SK-N-SH treated with all-trans-retinoic acid at 6 μM for 48 hours (cell line): Measurements from ENCODE around the gene GLRX5.

Source experiments
- ATAC-seq: fragments of 200-7000 bp; cut with Tn5 transposase; 3 replicates; pipeline ENCODE4 v1.9.1; 2020; ENCODE audit warnings: mild to moderate bottlenecking, moderate library complexity
- BACH2 ChIP-seq: fragments of 250-450 bp; sonication (Bioruptor Pico); IDR thresholded peaks from 2 replicates; pipeline ENCODE4 v1.9.0; 2021; ENCODE audit warnings: mild to moderate bottlenecking, borderline replicate concordance
- CSDC2 ChIP-seq: fragments of 250-450 bp; sonication (Bioruptor Pico); IDR thresholded peaks from 2 replicates; pipeline ENCODE4 v1.5.0; 2020; ENCODE audit warnings: mild to moderate bottlenecking, moderate library complexity
- ESRRG ChIP-seq: fragments of 250-450 bp; sonication (Bioruptor Pico); IDR thresholded peaks from 2 replicates; pipeline ENCODE4 v1.6.1; 2021; ENCODE audit warnings: mild to moderate bottlenecking
- GLIS3 ChIP-seq: fragments of 250-450 bp; sonication (Bioruptor Pico); IDR thresholded peaks from 2 replicates; pipeline ENCODE4 v1.5.0; 2020; ENCODE audit warnings: mild to moderate bottlenecking, moderate library complexity
- ISL1 ChIP-seq: fragments of 250-450 bp; sonication (Bioruptor Pico); IDR thresholded peaks from 2 replicates; pipeline ENCODE4 v2.1.2; 2022; ENCODE audit warnings: mild to moderate bottlenecking, moderate library complexity
- OSR1 ChIP-seq: fragments of 250-450 bp; sonication (Bioruptor Pico); IDR thresholded peaks from 2 replicates; pipeline ENCODE4 v1.8.0; 2022; ENCODE audit warnings: moderate library complexity, mild to moderate bottlenecking, inconsistent platforms
- RARB ChIP-seq: fragments of 250-450 bp; sonication (Bioruptor Pico); IDR thresholded peaks from 2 replicates; pipeline ENCODE4 v1.8.0; 2021; ENCODE audit warnings: mild to moderate bottlenecking, moderate library complexity
- SNAI2 ChIP-seq: fragments of 250-450 bp; sonication (Bioruptor Pico); IDR thresholded peaks from 2 replicates; pipeline ENCODE4 v1.5.0; 2020; ENCODE audit warnings: mild to moderate bottlenecking, moderate library complexity
- TCF4 ChIP-seq: fragments of 250-450 bp; sonication (Bioruptor Pico); IDR thresholded peaks from 2 replicates; pipeline ENCODE4 v1.8.0; 2021; ENCODE audit warnings: mild to moderate bottlenecking, moderate library complexity, borderline replicate concordance
- ZC3H10 ChIP-seq: fragments of 250-450 bp; sonication (Bioruptor Pico); IDR thresholded peaks from 2 replicates; pipeline ENCODE4 v1.5.1; 2021; ENCODE audit warnings: mild to moderate bottlenecking, moderate library complexity
- ZFP3 ChIP-seq: fragments of 250-450 bp; sonication (Bioruptor Pico); IDR thresholded peaks from 2 replicates; pipeline ENCODE4 v1.5.0; 2020; ENCODE audit warnings: mild to moderate bottlenecking, moderate library complexity
- ZFP30 ChIP-seq: fragments of 450-650 bp; formaldehyde crosslinking; IDR thresholded peaks from 2 replicates; pipeline ENCODE4 v1.5.0; 2022; ENCODE audit warnings: mild to moderate bottlenecking, moderate library complexity
- ZNF70 ChIP-seq: fragments of 450-650 bp; formaldehyde crosslinking; IDR thresholded peaks from 2 replicates; pipeline ENCODE4 v1.5.0; 2020; ENCODE audit warnings: mild to moderate bottlenecking, moderate library complexity
- TF ChIP-seq, protein P1 (sequence below): fragments of 250-450 bp; sonication (Bioruptor Pico); IDR thresholded peaks from 2 replicates; pipeline ENCODE4 v1.8.0; 2021; ENCODE audit warnings: low read depth, mild to moderate bottlenecking, moderate library complexity, borderline replicate concordance
- TF ChIP-seq, protein P2 (sequence below): fragments of 250-450 bp; sonication (Bioruptor Pico); IDR thresholded peaks from 2 replicates; pipeline ENCODE4 v1.5.0; 2020; ENCODE audit warnings: mild to moderate bottlenecking, moderate library complexity
- TF ChIP-seq, protein P3 (sequence below): fragments of 250-450 bp; sonication (Bioruptor Pico); IDR thresholded peaks from 2 replicates; pipeline ENCODE4 v1.8.0; 2020; ENCODE audit warnings: mild to moderate bottlenecking, moderate library complexity, borderline replicate concordance
- TF ChIP-seq, protein P4 (sequence below): fragments of 250-450 bp; sonication (Bioruptor Pico); IDR thresholded peaks from 2 replicates; pipeline ENCODE4 v1.5.1; 2020; ENCODE audit warnings: low read depth, mild to moderate bottlenecking, moderate library complexity
- TF ChIP-seq, protein P5 (sequence below): fragments of 250-450 bp; sonication (Bioruptor Pico); IDR thresholded peaks from 2 replicates; pipeline ENCODE4 v1.5.1; 2021; ENCODE audit warnings: mild to moderate bottlenecking, moderate library complexity

GLRX5 gene

DNA sequence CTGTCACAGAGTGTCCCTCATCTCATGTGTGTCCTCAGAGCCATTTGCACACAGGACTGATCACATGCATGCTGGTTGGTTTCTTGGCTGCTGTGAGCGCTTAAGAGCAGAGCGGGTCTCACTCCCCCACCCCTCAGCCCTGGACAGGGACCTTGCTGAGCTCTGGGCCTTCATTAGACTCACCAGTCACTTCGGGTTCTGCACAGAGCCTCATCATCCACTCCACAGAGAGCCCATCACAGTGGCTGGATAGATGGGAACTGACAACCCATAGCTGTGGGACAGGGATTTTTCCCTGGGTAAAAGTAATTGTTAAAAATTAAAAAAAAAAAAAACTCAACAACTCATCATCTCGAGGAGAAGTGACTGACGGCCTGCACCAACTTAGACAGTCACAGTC, 8.2 kb downstream of the GLRX5 start:
- ATAC-seq, result no peak

DNA sequence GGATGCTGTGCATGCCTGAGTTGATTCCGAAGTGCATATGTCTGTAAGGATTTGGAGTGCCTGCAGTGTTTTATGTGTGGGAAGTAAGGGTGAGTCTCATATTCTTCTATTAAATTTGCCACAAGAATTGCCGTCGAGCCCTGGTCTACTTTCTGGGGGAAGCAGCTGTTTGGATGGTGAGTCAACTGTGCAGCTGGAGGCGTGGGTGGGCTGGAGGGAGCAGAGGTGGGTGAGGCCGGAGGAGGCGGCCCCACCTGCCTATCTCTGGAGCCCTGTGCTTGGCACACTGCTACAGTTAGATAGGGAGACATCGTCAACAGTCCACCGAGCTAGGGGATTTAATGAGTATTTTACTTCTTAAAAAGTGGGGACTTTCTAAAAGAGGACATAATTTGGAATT, 9.7 kb downstream of the GLRX5 start:
- ATAC-seq, result no peak
- TF ChIP-seq ZC3H10 (CRISPR knock-in tag) (no peak), GLIS3 (CRISPR knock-in tag) (no peak), BACH2 (CRISPR knock-in tag) (no peak), ZFP3 (CRISPR knock-in tag) (no peak), ZNF70 (CRISPR knock-in tag) (no peak), CSDC2 (CRISPR knock-in tag) (no peak), RARB (CRISPR knock-in tag) (no peak)
- TF ChIP-seq, protein P1, sequence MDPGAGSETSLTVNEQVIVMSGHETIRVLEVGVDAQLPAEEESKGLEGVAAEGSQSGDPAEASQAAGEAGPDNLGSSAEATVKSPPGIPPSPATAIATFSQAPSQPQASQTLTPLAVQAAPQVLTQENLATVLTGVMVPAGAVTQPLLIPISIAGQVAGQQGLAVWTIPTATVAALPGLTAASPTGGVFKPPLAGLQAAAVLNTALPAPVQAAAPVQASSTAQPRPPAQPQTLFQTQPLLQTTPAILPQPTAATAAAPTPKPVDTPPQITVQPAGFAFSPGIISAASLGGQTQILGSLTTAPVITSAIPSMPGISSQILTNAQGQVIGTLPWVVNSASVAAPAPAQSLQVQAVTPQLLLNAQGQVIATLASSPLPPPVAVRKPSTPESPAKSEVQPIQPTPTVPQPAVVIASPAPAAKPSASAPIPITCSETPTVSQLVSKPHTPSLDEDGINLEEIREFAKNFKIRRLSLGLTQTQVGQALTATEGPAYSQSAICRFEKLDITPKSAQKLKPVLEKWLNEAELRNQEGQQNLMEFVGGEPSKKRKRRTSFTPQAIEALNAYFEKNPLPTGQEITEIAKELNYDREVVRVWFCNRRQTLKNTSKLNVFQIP, result no peak
- TF ChIP-seq, protein P2, sequence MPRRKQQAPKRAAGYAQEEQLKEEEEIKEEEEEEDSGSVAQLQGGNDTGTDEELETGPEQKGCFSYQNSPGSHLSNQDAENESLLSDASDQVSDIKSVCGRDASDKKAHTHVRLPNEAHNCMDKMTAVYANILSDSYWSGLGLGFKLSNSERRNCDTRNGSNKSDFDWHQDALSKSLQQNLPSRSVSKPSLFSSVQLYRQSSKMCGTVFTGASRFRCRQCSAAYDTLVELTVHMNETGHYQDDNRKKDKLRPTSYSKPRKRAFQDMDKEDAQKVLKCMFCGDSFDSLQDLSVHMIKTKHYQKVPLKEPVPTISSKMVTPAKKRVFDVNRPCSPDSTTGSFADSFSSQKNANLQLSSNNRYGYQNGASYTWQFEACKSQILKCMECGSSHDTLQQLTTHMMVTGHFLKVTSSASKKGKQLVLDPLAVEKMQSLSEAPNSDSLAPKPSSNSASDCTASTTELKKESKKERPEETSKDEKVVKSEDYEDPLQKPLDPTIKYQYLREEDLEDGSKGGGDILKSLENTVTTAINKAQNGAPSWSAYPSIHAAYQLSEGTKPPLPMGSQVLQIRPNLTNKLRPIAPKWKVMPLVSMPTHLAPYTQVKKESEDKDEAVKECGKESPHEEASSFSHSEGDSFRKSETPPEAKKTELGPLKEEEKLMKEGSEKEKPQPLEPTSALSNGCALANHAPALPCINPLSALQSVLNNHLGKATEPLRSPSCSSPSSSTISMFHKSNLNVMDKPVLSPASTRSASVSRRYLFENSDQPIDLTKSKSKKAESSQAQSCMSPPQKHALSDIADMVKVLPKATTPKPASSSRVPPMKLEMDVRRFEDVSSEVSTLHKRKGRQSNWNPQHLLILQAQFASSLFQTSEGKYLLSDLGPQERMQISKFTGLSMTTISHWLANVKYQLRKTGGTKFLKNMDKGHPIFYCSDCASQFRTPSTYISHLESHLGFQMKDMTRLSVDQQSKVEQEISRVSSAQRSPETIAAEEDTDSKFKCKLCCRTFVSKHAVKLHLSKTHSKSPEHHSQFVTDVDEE, result no peak
- TF ChIP-seq, all 23 proteins: peak for 0

More for the DNA sequence above, 8.2 kb downstream of the GLRX5 start:
- TF ChIP-seq OSR1 (CRISPR knock-in tag) (no peak), ESRRG (CRISPR knock-in tag) (no peak), ISL1 (CRISPR knock-in tag) (no peak), TCF4 (CRISPR knock-in tag) (no peak), SNAI2 (no peak)
- TF ChIP-seq, protein P3, sequence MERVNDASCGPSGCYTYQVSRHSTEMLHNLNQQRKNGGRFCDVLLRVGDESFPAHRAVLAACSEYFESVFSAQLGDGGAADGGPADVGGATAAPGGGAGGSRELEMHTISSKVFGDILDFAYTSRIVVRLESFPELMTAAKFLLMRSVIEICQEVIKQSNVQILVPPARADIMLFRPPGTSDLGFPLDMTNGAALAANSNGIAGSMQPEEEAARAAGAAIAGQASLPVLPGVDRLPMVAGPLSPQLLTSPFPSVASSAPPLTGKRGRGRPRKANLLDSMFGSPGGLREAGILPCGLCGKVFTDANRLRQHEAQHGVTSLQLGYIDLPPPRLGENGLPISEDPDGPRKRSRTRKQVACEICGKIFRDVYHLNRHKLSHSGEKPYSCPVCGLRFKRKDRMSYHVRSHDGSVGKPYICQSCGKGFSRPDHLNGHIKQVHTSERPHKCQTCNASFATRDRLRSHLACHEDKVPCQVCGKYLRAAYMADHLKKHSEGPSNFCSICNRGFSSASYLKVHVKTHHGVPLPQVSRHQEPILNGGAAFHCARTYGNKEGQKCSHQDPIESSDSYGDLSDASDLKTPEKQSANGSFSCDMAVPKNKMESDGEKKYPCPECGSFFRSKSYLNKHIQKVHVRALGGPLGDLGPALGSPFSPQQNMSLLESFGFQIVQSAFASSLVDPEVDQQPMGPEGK, result no peak

DNA sequence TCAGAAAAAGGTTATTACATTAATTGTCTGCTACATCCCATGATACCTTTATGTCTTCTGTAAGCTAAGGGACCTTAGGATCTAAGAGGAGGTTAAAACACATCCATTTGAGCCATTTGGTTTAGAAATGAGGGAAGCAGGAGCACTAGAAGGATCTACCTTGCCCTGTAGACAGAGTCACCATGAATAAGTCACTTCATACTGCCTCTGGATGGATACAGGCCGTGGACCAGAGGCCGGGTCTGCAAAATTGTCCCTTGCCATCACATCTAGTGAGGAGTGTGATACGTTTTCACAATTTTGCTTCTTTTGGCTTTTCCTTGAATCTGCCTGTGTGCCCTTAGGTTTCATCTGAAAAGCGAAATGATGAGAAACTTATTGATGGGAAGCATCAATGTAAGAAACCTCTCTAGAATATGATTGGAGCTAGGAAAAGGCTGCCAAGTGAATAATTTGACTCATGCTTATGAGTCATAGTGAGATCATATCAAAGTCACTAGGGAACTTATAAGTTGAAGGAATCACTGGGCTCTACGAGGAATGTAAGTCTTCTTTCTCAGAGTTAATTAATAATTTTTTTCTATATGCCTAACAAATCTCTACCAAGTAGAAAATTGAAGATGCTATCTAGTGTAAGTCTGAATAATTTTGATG, 10.8 kb downstream of the GLRX5 start:
- no peak for TF ChIP-seq ZFP30 (CRISPR knock-in tag)
- peak; percentile 37; the same call in 1 of the 2 replicates for TF ChIP-seq ISL1 (CRISPR knock-in tag)
- ATAC-seq, result peak; percentile 84

DNA sequence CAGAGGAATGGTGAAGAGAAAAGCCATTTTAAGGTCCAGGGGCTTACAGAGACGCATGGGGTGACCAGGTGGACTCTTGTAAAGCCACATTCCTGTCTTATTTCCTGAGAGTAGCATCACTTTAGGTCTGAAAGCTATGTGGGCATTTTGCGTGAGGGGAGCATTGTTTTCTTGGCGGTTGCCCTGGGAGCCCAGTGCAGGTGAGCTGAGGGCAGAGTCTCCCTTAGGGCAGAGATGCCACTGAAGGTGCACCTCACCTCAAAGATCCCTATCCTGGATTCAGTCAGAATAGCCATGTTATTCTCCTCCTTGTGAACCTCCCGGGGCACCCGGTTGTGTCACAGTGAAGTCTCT, 12.4 kb downstream of the GLRX5 start:
- TF ChIP-seq, protein P4, sequence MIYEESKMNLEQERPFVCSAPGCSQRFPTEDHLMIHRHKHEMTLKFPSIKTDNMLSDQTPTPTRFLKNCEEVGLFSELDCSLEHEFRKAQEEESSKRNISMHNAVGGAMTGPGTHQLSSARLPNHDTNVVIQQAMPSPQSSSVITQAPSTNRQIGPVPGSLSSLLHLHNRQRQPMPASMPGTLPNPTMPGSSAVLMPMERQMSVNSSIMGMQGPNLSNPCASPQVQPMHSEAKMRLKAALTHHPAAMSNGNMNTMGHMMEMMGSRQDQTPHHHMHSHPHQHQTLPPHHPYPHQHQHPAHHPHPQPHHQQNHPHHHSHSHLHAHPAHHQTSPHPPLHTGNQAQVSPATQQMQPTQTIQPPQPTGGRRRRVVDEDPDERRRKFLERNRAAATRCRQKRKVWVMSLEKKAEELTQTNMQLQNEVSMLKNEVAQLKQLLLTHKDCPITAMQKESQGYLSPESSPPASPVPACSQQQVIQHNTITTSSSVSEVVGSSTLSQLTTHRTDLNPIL (CRISPR knock-in tag), result no peak
- no peak for TF ChIP-seq ZFP3 (CRISPR knock-in tag)
- TF ChIP-seq, protein P5, sequence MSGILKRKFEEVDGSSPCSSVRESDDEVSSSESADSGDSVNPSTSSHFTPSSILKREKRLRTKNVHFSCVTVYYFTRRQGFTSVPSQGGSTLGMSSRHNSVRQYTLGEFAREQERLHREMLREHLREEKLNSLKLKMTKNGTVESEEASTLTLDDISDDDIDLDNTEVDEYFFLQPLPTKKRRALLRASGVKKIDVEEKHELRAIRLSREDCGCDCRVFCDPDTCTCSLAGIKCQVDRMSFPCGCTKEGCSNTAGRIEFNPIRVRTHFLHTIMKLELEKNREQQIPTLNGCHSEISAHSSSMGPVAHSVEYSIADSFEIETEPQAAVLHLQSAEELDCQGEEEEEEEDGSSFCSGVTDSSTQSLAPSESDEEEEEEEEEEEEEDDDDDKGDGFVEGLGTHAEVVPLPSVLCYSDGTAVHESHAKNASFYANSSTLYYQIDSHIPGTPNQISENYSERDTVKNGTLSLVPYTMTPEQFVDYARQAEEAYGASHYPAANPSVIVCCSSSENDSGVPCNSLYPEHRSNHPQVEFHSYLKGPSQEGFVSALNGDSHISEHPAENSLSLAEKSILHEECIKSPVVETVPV (CRISPR knock-in tag), result no peak
- ATAC-seq, result no peak; the same call in 1 of the 3 replicates
